ENCODE data around the gene NRCAM.
"Not testable (repeated sequence)": the region's sequence is repeated elsewhere in the genome, so short reads cannot be mapped to it uniquely, and the experiment has no call there.

DNA sequence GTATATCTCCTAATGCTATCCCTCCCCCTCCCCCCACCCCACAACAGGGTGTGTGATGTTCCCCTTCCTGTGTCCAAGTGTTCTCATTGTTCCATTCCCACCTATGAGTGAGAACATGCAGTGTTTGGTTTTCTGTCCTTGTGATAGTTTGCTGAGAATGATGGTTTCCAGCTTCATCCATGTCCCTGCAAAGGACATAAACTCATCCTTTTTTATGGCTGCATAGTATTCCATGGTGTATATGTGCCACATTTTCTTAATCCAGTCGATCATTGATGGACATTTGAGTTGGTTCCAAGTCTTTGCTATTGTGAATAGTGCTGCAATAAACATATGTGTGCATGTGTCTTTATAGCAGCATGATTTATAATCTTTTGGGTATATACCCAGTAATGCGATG is 68.5 kb downstream of the NRCAM start:
- not testable (repeated sequence) for TF ChIP-seq POLR2A (IDR thresholded peaks at IDR 0.05)
- TF ChIP-seq, protein P1, sequence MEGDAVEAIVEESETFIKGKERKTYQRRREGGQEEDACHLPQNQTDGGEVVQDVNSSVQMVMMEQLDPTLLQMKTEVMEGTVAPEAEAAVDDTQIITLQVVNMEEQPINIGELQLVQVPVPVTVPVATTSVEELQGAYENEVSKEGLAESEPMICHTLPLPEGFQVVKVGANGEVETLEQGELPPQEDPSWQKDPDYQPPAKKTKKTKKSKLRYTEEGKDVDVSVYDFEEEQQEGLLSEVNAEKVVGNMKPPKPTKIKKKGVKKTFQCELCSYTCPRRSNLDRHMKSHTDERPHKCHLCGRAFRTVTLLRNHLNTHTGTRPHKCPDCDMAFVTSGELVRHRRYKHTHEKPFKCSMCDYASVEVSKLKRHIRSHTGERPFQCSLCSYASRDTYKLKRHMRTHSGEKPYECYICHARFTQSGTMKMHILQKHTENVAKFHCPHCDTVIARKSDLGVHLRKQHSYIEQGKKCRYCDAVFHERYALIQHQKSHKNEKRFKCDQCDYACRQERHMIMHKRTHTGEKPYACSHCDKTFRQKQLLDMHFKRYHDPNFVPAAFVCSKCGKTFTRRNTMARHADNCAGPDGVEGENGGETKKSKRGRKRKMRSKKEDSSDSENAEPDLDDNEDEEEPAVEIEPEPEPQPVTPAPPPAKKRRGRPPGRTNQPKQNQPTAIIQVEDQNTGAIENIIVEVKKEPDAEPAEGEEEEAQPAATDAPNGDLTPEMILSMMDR (IDR thresholded peaks at IDR 0.05) = not testable (repeated sequence)

All from vagina (tissue), 2 donors.